Measurements from ENCODE around the gene TANC1.

TANC1 gene

DNA sequence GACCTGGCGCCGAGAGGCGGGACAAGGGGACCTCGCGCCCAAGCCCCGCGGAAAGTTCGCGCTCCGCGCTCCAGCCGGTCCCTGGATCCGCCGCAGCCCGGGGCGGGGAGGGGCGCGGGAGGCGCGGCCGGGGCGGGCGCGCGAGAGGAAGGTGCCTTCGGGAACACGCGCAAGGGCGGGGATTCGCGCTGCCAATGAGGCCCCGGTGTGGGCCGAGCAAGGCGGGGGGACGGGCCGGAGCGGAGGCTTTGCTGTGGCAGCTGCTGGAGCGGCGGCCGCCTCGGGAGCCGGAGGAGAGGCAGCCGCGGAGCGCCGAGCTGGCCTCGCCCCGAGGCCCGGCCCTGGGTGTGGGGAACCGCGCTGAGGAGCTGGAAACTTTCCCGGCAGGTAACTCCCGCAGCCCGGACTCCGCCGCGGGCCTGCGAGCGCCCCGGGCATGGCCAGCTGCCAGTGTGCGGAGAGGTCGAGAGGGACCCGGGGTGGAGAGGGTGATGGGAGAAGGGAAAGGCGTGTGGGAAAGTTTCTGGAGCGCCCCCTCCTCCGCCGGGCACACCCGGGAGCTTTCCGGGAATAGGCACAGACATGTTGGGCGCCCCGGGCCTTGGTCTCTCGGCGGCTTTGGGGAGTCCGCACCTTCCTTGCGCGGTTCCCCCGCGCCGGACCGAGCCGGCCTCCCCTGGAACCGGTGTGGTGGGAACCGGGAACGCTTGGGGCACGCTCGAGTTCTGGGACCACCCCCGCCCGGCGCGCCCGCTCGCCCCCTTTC is at the start of gene TANC1:
TSS of gene TANC1 (plus strand) at position 245 of the 766 bp plus-strand sequence. CDS start 97,271 bp downstream, outside the sequence.
- DNase-seq, result peak; percentile 35 to 53

DNA sequence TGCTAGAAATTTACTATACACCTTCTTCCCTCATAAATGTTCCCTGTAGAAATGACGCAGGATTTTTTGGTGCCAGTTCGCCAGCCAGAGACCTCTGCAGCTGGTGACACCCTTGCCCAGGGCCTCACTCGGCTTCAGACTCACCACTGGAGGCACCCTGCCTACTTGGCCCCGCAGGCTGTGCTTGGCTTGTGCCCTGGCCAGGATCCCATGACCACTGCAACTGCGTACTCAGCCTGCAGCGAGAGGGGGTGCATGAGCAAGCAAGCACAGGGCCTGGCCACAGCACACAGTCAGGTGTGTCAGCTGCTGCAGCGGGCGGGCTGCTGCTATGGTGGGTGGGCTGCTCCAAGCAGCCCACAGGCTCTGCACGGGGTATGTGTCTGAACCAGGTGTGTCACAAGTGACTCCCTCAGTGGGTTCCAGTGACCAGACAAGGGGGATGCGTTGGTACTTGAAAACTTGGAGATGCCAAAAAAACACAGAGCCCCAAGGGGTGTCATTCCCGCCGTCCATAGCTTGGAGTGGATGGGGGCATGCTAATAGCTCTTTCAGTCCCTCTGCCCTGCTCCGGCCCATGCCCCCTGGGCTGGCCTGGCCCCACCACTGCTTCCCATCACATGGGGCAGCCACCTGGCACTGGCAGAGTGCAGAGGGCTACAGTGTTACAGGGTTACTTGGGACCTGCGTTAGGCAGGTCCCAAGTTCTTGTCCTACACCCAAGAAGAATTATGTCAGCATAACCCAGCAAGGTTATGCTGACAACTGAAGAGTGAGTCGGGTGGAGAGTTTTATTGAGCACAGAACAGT is 46.6 kb upstream of the TANC1 start:
- DNase-seq, result no peak

DNA sequence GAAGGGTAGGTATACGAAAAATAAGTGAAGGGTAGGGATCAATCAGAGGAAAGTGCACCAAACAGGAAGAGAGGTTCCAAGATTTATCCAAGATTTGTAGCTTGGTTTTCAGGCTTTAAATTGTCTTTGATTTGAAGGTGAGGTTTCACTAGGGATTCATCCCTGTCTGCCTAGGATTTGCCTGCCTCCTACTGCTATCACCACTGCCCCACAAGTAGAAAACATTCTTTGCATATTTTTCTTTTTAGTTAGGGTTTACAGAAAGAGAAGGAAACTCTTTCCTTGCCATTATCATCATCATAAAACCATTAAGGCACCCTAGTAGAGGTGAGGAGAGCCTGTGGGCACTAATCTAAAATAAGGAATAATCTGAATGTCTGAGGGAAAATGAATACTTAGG is 45.8 kb upstream of the TANC1 start:
- no peak for DNase-seq

GRCh38 chr2:158923180-158923594 is 45.3 kb upstream of the TANC1 start:
- no peak for DNase-seq

DNA sequence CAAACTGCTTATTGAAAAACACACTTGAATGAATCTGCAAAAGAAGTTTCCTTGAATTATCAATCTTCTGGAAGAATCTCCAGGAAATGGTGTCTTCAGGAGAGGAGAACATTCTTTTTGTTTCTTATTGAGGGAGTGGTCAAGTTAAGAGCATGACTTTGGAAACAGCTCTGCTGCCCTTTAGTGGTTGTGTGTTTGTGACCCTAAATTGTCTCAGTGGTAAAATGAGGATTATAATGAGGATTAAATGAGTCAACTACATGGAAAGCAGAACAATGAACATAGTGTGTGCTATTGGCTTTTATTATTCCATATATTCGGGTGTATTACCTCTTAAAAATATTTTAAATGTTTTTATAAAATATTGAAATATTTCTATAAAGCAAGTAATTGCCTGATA is 44.8 kb upstream of the TANC1 start:
- DNase-seq, result no peak

DNA sequence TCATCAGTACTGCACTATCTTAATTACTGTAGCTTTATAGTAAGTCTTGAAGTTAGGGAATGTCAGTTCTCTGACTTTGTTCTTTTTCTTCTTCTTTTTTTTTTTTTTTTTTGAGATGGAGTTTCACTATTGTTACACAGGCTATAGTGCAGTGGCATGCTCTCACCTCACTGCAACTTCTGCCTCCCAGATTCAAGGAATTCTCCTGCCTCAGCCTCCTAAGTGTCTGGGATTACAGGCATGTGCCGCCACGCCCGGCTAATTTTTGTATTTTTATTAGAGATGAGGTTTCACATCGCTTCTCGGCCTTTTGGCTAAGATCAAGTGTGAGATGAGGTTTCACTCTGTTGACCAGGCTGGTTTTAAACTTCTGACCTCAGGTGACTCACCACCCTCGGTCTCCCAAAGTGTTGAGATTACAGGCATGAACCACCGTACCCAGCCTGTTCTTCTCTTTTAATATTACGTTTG is 41.9 kb upstream of the TANC1 start:
- DNase-seq, result no peak

- DNase-seq, result no peak
Observed at GRCh38 chr2:158928515-158928914, 39.9 kb upstream of the TANC1 start.

- DNase-seq, result no peak
Observed at GRCh38 chr2:158928965-158929364, 39.5 kb upstream of the TANC1 start.

DNA sequence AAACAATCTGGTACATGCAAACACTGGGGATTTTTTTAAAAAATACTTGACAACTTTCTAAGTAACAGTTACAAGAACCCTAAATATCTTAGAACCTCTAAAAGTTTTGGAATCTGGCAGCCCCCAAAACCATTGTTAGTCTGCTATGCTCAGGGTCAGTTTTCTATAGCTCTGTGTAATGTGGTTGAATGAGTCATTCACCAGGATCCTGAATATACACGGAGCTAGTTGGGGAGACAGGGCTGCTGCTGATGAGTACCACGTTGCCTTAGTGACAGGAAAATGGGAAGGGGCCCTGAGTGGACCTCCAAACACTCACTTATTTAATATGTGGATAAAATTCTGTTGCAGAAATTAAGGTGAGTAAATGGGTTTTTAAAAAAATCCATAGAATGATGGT is 36.9 kb upstream of the TANC1 start:
- DNase-seq, result no peak

DNA sequence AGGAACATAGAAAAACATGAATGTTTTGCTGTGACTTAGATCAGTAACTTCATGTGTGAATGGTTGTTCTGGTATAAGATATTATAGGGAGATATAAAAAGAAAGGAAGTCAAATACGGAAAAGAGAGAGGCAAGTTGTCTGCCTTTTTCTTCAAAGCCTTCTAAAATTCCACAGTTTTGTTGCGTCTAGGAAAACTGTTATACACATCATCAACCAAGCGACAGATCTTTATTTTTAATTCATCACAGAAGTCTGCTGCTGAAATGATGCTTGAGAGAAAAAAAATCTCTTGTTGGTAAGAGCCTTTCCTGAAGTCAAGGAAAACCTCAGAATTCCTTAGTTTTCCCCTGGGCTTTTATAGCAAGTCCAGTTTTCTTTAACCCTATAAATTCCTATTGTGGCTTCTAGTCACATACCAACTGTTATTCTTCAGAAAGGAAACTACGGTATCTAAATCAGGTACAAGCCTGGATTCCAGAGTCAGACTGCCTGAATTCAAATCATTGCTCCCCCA is 36.3 kb upstream of the TANC1 start:
- no peak for DNase-seq

DNA sequence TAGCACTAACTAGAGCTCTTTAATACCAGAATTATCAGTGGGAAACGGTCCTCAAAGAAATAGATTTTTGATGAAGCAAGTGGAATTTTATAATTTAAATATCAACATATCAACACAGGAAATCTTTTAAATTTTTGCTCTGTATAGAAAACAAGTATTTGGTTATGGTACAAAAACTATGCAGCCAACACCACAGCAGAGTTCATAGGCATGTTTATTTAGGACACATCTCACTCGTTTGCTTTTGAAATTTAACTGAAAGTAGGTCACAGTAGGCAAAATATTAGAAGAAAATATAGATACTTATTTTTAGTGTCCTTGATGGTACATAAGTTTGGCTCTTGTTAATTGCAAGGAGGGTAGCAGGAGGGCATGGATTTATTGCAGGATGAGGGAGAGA is 34.3 kb upstream of the TANC1 start:
- DNase-seq, result no peak

DNA sequence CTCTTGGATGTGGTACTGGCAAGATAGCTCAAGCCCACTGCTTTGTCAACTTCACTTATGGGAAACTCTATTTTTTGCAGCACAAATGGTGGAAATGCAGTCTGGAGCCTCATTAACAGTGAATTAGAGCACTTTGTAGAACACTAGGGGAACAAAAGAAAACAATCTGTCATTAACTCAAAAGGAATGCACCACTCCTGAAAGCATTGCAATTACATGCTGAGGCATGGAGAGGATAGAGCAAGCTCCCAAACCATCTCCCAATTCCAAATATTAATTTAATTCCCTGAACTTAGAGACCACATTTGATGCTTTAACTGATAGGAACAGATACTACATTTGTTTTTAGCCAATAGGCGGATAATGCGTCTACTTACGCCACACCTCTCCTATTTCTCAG is 32.8 kb upstream of the TANC1 start:
- DNase-seq, result no peak

- no peak for DNase-seq
Observed at GRCh38 chr2:158936978-158937377, 31.5 kb upstream of the TANC1 start.

DNA sequence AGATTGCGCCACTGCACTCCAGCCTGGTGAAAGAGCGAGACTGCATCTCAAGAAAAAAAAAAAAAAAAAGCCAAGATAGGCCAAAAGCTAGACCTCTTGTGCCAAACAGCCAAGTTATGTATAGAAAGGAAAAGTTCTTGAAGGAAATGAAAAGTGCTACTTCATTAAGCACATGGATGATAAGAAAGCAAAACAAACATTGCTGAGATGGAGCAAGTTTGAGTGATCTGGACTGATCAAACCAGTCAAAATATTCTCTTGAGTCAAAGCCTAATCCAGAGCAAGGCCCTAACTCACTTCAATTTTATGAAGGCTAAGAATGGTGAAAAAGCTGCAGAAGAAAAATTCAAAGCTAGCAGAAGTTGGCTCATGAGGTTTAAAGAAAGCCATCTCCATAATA is 28.1 kb upstream of the TANC1 start:
- DNase-seq, result no peak

DNA sequence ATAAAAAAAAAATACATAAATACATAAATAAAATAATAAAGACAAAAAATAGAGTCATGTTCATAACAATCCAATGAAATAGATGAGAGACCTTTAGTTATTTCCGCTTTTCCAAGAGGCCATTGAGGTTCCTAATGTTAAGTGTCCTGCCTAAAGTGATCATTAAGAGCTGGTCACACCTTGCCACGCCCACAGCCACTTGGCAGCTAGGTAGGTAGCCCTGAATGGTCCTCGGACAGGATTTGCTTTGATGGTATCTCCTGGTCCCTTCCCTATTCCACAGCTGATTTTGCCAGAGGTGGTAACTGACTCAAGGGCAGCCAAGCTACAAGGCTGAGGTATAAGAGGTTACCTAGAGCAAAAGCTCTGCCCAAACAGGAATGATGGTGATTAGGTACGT is 24.5 kb upstream of the TANC1 start:
- DNase-seq, result no peak

DNA sequence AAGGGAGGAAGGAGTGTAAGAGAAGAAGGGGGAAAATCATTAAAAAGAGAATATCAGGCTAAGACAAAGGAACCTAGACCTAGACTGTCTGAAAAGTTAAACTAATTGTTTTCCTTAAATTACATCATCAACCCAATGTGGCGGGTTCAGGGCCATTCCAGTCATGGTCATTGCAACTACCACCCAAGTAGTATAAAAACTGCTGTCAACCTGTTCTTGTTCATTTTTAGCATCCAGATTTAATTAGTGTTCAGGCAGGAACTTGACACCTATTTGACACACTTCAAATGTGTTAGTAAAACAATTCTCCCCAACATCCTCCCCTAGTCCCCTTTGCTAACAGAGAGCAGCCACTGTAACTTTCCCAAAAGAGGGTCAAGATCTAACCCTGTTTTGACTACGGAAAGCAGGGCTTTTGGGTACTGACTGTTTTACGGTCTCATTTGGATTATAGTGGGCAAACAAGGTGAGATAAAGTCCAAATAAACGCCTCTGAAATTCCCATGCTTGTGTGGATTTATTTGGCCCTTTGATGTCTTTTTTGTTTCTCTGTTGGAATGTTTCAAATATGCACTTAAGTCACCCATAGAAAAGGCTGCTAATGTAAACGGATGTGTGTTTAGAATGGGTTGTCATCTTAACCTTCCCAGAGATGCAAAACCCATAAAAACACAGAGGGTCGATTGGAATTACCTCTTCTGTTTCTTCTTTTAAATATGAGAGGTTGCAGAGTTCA is 19.3 kb upstream of the TANC1 start:
- no peak for DNase-seq

DNA sequence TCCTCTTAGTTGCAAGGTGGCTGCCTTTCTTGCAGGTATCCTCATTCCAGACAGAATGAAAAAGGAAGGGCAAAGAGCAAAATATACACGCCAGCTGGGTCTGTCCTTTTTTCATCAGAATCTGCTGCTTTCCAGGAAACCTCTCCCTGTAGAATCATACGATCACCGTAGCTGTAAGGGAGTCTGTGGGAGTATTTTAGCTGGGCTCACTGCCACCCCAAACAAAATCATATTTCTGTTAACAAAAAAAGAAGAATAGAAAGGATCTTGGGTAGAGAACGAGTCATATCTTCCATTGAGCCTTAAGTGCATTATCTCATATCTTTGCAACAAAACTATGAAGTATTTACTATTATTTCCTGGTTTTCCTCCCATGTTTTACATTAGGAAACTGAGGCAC is 15.0 kb upstream of the TANC1 start:
- DNase-seq, result no peak

- DNase-seq, result peak in 1 of 2 donors; percentile 12
Observed at GRCh38 chr2:158953926-158954763, 14.3 kb upstream of the TANC1 start.

GRCh38 chr2:158955842-158956365 is 12.5 kb upstream of the TANC1 start:
- no peak for DNase-seq

DNA sequence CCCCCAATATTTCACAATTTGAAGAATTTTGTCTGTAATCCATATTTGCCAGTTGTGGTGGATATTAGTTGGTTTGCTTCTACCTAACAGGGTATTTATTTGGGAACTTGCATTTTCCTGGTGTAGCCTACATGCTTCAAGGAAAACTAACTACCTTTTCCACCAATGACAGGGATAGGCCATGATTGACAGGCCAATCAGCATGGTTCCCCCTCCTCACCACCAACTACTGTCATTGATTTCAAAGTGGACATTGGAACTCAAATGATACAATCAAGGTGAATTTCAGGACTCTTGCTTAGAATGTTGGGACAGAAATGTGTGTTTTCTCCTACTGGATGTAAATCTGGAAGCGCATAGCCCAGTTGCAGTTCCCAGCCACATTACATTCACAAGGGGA is 10.1 kb upstream of the TANC1 start:
- DNase-seq, result no peak

GRCh38 chr2:158960193-158960592 is 8.2 kb upstream of the TANC1 start:
- no peak for DNase-seq

GRCh38 chr2:158962074-158962473 is 6.4 kb upstream of the TANC1 start:
- DNase-seq, result no peak
